HG03139 (cell line): ENCODE data around the gene HERC2.

ENCODE experiments used
- ATAC-seq: cut with Tn5 transposase; IDR thresholded peaks from one replicate; pipeline ENCODE4 v1.9.1; 2021; ENCODE audit not compliant: unreplicated experiment

Gene HERC2

DNA sequence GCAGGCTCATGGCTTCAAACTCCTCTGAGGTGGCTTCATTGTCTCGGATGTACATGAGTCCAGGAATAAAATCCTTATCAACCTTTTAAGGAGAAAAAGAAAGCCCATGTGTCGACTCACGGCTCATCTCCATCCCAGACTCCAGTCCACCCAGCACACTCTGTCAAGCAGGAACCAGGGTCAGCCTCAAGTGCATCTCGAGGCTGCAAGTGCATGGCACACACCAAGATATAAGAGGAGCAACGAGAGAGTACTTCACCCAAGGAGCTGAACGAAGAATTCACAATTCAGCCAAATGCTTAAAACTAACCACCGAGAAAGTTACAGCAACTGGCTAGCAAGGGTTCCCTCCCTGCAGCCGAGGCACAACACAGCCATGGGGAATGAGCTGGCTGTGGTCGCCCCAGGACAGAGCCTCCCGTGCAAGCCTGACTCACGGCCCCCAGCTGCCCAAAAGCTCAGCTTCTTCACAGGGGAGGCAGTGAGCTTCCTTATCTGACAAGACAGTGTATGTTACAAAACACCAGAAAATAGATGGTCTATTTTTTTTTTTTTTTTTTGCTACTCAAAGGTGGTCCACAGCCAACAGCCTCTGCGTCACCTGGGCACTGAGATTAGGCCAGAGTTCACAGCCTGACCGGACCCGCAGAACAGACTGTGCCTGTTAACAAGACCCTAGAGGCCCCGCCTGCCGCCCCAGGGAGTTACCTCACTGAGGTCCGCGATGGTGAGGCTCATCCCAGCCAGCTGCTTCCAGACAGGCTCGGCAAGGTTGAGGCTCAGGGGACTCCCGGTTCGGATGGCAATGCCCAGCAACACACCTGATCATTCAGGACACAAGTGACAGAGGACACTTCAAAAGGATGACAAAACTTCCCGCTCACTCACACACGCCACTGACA lies 207.0 kb downstream of the HERC2 start:
- no peak for ATAC-seq

DNA sequence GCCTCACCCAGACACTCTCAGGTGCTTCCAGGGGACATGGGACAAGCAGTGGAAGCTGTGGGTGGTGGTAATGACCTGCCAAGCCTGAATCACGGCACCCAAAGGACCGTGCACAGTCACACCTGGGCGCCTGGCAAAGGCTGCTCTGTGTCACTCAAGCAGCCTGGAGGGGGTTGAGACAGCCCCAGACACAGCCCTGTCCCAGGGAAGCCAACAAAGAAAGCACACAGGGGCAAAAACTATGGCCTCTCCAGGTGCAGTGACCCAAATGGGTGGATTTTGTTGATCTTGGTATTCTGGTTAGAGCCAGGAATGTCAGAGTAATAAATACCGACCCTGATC lies 207.9 kb downstream of the HERC2 start:
- no peak for ATAC-seq

DNA sequence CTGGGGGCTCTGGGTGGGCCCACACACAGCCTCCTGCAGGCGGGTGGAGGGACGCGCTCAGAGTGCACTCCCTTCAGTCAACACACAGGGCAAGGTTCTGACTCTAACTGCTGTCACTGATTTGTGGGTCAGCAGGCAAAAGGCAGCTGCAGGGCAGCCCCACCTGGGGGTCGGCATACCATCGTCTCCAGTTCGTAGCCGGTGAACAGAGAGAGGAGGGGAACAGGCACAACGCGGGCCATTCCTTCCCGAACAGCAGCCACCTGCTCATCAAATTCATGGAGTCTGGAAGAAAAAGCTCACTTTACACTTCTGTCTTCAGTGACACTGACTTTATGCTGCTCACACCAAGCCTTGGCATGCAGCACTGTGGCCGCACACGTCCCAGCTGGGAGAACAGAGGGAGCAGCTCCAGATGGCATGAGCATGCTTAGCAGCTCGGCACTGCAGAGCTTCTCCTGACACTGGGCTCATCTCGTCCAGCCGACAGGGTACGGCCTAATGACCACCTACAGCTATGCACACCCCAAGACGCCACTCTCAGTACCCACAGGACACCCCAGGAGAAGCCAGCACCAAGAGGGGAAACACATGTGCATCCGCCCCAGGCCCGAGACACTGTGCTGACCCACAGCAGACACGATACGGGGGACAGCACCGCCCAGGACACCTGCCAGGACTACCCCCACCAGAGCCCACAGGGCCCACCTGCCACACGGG lies 208.4 kb downstream of the HERC2 start:
- ATAC-seq = no peak

DNA sequence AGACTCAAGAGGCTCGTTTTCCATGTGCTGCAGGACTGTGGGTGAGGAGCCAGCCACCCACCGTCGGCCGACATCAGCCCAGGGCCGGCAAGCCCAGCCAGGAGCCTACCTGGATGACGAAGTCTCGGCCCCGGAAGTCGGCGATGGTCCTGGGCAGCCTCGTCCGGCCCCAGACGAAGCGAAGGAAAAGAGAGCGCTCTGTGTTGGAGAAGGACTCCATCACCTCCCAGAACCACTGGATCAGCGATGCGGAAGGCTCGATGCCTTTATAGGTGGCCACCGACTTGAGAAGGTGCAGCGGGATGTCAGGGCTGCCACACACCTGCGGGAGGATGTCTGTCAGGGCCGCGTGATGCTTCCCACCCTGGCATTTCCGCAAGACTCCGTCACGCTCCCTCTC lies 209.0 kb downstream of the HERC2 start:
- ATAC-seq = no peak

DNA sequence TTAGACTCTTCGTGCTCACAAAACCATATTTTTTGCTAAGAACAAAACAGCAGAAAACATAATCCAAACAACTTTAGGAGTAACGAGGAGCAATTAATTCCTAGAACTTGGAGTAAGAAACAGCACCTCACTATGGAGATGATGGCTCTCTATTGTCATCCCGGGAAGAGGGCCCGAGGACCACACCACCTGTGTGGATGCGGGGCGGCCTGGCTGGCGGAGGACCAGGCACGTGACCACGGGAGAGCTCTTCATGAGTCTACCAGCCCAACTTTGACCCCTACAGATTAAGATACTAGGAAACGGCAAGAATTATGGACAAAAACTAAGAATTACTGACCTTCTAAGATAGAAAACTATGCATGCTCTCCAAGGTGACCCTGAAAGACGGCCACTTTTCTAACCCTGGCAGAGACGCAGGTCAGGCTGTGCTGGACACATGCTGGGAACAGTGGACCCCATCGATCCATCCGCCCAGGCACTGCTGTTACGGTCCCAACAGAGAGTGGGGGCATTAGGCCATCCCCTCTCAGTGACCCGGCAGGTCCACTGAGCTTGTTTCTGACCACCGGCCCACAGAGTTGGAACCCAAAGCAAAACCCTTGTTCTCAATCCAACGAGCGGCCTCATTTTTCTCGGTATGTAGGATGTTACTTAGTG lies 209.7 kb downstream of the HERC2 start:
- ATAC-seq = no peak

DNA sequence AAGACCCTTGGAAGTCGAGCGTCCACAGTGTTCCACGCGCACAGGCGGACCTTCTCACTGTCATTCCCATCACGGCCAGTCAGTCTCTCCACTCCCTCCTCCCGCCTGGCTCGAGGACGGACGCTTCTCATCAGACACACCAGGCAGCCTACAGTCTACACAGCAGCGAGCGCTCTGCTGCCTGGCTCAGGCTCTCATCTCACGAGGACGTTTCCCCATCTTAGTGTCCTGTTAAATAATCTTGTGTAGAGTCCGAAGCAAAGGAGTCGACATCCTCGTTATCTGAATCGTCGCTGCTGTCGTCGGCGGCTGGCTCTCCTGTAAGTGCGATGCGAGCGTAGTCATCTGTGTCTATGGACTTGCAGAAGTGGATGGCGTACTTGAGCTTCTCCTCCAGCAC lies 210.4 kb downstream of the HERC2 start:
- ATAC-seq = no peak

- ATAC-seq = no peak
Observed at GRCh38 chr15:28110481-28110881, 211.5 kb downstream of the HERC2 start.

GRCh38 chr15:28109626-28110455 lies 212.1 kb downstream of the HERC2 start:
- no peak for ATAC-seq

- ATAC-seq = no peak
Observed at GRCh38 chr15:28107904-28108275, 214.1 kb downstream of the HERC2 start.

- ATAC-seq = no peak
Observed at GRCh38 chr15:28107111-28107903, 214.7 kb downstream of the HERC2 start.

DNA sequence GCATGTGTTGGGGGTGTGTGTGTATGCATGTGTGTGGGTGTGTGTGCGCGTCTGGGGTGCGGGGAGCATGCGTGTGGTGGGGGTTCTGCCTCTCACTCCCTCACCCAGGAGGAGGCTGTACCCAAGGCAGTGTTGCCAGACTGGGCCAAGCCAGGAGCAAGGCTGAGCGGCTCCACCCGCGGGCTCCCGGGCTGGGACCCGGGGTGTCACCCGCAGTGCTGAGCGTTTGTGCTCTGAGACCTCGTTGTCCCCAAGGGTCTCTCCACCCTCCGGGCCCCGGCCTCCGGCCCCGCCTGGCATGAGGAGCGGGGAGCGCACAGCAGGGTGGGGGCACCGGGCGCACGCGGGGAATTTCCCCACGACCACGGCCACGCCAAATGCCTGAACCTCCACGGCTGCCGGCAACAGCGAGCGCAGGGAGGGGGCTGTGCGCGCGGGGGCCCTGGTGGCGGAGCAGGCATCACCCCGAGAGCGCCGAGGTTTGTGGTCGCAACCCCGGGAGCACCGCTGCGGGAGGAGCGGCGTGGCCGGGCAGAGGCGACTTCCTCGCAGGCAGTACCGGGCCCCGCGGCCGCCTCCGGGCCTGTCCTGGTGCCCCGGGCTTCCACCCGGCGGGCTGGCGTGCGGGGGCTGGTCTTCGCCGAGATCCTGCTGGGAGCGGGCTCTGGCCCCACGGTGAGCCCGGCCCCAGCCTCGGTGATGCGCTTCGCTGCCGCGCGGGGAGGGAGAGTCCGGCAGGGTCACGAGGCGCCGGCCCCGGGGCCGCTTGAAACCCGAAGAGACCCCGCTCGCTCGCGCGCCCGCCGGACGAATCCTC lies 215.5 kb downstream of the HERC2 start:
- no peak for ATAC-seq

DNA sequence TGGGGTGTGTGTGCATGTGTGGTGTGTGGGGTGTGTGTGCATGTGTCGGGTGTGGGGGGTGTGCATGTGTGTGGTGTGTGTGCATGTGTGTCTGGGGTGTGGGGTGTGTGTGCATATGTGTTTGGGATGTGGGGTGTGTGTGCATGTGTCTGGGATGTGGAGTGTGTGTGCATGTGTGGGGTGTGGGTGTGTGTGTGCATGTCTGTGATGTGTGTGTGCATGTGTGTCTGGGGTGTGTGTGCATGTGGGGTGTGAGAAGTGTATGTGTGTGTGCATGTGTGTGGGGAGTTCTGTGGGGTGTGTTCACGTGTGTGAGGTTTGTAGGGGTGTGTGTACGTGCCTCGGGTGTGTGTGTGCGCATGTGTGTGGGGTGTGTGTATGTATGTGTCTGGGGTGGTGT lies 216.2 kb downstream of the HERC2 start:
- ATAC-seq = no peak

- no peak for ATAC-seq
Observed at GRCh38 chr15:28105224-28105791, 216.7 kb downstream of the HERC2 start.

GRCh38 chr15:28104326-28104725 lies 217.7 kb downstream of the HERC2 start:
- no peak for ATAC-seq

- ATAC-seq = no peak
Observed at GRCh38 chr15:28103831-28104230, 218.1 kb downstream of the HERC2 start.

DNA sequence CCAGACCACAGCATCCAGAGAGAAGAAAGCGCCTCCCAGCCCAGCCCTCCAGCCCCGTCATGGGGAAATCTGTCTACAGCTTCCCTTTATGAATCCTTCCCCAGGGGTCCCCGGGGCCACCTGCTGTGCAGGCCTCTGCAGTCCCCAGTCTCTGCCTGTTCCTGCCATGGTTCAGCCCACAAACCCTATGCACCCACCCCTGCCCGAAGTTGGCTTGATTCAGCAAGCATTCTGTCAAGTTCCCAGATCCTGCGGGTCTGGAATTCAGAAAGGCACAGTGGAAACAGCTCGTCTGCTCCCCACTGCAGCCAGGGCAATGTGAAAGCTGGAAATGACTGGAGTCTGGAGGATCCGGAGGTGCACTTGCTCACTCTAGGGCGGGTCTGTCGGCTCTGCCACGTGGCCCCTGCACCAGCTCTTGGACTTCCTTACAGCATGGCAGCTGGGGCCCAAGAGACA lies 220.0 kb downstream of the HERC2 start:
- no peak for ATAC-seq

- no peak for ATAC-seq
Observed at GRCh38 chr15:28101201-28101600, 220.8 kb downstream of the HERC2 start.

GRCh38 chr15:28100516-28101195 lies 221.3 kb downstream of the HERC2 start:
- ATAC-seq = no peak
